Measurements from ENCODE around the gene HDDC2. TPM values are rescaled to one million over a fixed set of nuclear protein-coding genes. Genes with fewer than 3 reads are reported as not detected.

Gene HDDC2
- total RNA-seq, 2 experiments from 2014 or later, result 75.1 to 119 TPM

- intact Hi-C loops (cut with micrococcal nuclease; ENCODE audit: unreplicated experiment), result no loop called here
- H3K4me1 ChIP-seq (ENCODE audit: insufficient read depth, low read length, poor library complexity, severe bottlenecking), result no peaks in the 10 kb centered on the region
- H3K4me3 ChIP-seq (ENCODE audit: low read depth, low read length, poor library complexity, severe bottlenecking), result no peak overlapping the region
- CTCF ChIA-PET (ENCODE audit: unreplicated experiment), result interaction anchor here (1.1 kb wide), 1 partner anchor 91 kb away, joined by 3 read pairs; no protein-coding TSS in a partner anchor
- H2AFZ ChIP-seq (ENCODE audit: low read length), result no peak overlapping the region
- H3K79me2 ChIP-seq (ENCODE audit: insufficient read depth, low read depth, low read length), result no peaks in the 10 kb centered on the region
- POLR2A ChIA-PET, result interaction anchor here (1.3 kb wide), 1 partner anchor 26 kb away, joined by 3 read pairs; no protein-coding TSS in a partner anchor
- TF ChIP-seq EZH2phosphoT487 (IDR thresholded peaks at IDR 0.05; ENCODE audit: borderline replicate concordance, low read depth, low read length) (no peak), CTCF (conservative IDR thresholded peaks at IDR 0.05; ENCODE audit: low read length) (no peak)
- no peaks in the 10 kb centered on the region for H3K9me3 ChIP-seq (ENCODE audit: low read length)
- DNase-seq (ENCODE audit: low spot score), result no peak
- no peaks in the 10 kb centered on the region for H3K36me3 ChIP-seq (ENCODE audit: insufficient read depth, low read length)
- H3K9me2 ChIP-seq (ENCODE audit: insufficient read depth, low read length), result no peaks in the 10 kb centered on the region
- BruUV-seq (replicated peaks), result no TSS peak
- no peak overlapping the region for H3K27ac ChIP-seq (ENCODE audit: low read depth, low read length, poor library complexity, severe bottlenecking)
- no peak overlapping the region for H3K4me2 ChIP-seq (ENCODE audit: low read length)
- no peaks in the 10 kb centered on the region for H4K20me1 ChIP-seq (ENCODE audit: insufficient read depth, low read length)
Observed at GRCh38 chr6:125262016-125263013, 39.5 kb downstream of the HDDC2 start.

GRCh38 chr6:125259354-125259736 is 42.4 kb downstream of the HDDC2 start:
- POLR2A ChIA-PET, result interaction anchor here (1.1 kb wide), 1 partner anchor 60 kb away, joined by 4 read pairs; no protein-coding TSS in a partner anchor
- Histone ChIP-seq H3K9me3 (ENCODE audit: low read length) (no peaks in the 10 kb centered on the region), H2AFZ (ENCODE audit: low read length) (no peak overlapping the region), H3K79me2 (ENCODE audit: insufficient read depth, low read depth, low read length) (no peaks in the 10 kb centered on the region), H3K36me3 (ENCODE audit: insufficient read depth, low read length) (no peaks in the 10 kb centered on the region), H3K4me2 (ENCODE audit: low read length) (no peak overlapping the region), H3K4me1 (ENCODE audit: insufficient read depth, low read length, poor library complexity, severe bottlenecking) (no peaks in the 10 kb centered on the region), H3K4me3 (ENCODE audit: low read depth, low read length, poor library complexity, severe bottlenecking) (no peak overlapping the region), H4K20me1 (ENCODE audit: insufficient read depth, low read length) (no peaks in the 10 kb centered on the region), H3K9me2 (ENCODE audit: insufficient read depth, low read length) (no peaks in the 10 kb centered on the region), H3K27ac (ENCODE audit: low read depth, low read length, poor library complexity, severe bottlenecking) (no peak overlapping the region)
- TF ChIP-seq EZH2phosphoT487 (IDR thresholded peaks at IDR 0.05; ENCODE audit: borderline replicate concordance, low read depth, low read length) (no peak), CTCF (conservative IDR thresholded peaks at IDR 0.05; ENCODE audit: low read length) (no peak)
- intact Hi-C loops (cut with micrococcal nuclease; ENCODE audit: unreplicated experiment), result no loop called here
- no TSS peak for BruUV-seq (replicated peaks)
- no peak for DNase-seq (ENCODE audit: low spot score)
- CTCF ChIA-PET (ENCODE audit: unreplicated experiment), result no interaction called here
